GM15510 (cell line): ENCODE measurements around the gene ITGA4.

Experiments
- POLR2A ChIP-seq: IDR thresholded peaks from 3 replicates; pipeline ENCODE4 v1.6.1; 2011; ENCODE audit warnings: borderline replicate concordance; ENCODE audit not compliant: insufficient read length; ENCODE audit errors: extremely low read depth

The ITGA4 gene

DNA sequence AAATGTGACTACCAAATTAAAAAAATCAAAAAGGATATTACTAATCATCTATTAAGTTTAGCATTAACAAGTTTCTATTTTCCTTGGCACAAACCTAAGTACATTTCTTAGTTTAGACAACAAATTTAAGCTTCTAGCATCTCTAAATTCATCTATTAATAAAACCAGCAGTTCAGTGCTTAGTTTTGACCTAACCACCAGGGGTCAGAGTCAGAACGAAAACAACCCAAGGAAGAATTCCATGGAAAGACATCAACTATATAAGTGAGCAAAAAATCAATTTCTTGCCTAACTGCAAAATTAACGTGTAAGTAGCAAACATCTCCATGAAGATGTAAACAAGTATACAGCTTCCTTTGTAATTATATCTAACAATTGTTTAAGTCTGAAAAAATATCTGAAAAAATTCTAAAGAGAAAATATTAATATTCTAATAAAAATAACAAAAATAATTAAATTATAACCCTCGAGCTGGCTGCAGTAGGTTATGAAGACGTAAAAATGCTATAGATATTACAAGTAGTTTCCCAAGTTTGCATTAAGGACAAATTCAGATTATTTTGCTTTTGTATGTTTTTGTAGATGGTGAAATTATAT is 116.1 kb downstream of the ITGA4 start:
- TF ChIP-seq POLR2A: no peak

DNA sequence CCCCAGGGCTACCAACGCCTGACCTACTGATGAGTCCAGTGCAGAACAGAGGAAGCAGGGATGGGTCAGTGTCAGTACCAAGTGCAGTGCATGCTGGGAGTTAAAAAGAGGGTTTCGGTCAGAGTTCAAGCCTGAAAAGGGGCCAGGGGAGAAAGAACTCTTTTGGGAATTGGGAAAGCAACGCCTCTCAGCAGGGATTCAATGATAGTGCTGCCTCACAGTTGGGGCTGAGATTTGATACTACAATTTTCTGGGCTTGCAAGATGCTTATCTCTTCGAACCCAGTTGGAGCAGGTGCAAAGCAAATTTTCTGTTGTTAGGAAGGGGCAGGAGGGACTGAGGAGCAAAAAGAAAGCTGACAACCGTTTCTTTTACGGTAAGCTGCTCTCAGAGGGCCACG is 117.1 kb downstream of the ITGA4 start:
- no peak for TF ChIP-seq POLR2A

DNA sequence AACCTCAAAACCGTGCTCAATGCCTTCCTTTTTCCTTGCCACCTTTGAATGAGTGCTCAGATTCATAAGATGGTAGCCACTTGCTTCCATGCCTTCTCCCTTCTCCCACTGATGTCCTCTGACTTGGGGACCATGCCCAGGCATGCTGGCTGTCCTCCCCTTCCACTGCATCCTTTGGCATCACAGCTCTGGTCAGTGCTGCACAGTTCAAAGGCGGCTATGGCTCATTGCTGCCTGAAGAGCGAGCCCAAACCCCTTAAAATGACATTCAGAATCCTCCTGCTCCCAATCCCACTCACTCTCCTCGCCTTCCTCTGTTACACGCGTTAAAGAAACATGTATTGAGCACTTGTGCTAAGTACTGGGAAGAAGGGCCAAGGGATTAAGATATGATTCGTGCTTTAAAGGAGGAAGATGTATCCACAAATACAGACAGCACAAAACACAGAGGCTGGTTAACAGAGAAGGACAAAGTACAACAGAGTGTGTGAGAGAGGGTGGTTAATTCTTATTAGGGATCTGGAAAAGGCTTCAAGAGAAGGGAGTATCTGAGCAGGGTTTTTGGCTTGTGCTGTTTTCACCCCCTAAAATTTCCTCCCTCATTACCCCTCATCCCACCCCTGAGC is 118.0 kb downstream of the ITGA4 start:
- no peak for TF ChIP-seq POLR2A

DNA sequence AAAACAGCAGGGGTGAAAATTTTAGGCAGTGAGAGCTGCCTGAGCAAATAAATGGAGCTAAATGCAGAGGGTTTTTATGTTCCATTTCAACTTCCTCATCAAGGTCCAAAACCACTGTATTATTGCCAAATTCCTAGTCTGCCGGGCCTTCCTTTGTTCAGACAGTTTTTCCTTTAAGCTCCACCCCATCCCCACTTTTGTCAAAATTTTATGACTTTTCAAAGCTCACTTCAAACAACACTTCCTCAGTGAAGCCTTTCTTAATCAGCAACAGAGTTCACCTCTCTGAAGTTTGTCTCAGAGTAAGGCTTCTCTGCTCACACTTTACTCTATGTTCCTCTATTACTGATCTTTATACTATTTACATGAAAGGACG is 118.5 kb downstream of the ITGA4 start:
- no peak for TF ChIP-seq POLR2A

DNA sequence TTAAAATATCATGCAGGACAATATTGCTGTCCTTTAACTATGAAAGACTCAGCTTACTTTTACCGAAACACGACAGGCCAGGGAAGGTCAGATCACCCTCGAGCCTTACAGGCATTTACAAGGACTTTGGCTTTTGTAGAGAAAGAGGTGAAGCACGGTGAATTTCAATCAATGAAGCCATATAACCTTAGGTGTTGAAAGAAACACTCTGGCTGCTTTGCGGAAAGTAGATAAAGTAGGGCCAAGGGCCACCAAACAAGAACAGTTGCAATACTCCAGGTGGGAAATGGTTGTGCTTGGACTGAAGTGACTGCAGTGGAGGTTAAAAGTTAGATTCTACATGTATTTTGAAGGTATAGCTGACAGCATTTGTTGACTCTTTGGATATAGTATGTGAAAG is 119.2 kb downstream of the ITGA4 start:
- TF ChIP-seq POLR2A: no peak

DNA sequence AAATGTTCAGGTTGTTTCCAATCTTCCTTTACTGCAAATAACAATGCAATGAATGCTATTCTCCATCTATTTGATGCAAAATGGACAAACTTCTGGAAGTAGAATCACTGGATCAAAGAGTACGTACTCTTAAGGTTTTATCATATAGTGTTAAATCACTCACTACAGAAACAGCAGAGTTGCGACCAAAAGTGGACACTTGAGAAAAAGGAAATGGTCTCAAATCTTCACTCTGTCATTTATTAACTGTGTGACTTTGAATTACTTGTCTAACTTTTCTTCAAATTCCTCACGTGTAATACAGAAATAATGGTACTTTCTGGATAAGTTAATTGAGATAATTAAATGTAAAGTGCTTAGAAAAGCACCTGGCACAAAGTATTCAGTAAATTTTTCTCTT is 121.6 kb downstream of the ITGA4 start:
- no peak for TF ChIP-seq POLR2A

DNA sequence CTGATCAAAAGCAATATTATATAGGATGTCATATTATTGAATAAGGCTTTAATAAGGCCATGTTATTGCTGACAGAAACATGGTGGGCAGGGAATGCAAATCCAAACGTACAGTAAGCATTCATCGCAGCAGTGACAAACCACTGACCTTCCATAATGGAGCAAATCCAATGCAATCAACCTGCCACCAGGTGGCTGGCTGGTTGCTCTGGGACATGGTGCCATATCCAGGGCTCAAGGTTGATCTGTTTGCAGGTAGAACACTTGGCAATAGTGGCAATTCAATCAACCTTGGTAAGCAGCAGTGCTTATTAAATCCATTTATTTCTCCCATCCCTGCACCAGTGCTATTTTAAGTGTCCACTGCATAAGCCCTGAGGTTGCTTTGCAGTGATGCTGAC is 124.3 kb downstream of the ITGA4 start:
- TF ChIP-seq POLR2A: no peak

DNA sequence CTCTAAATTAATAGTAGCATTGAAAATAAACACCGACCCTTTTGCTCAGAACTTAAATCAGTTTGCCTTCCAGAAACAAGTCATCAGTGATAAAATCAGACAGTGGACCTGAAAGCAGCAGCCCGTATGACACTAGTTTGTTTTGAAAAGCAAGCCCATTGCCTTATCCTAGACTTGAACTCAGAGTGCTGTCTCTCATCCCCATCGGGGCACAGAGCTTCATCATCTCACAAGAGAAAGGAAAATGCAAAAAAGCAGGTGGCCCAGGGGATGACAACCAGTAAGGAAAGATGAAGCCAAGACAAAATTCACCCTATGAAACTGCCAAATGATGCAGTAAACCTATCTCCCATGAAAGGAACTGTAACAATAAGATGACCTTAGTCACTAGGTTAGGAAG is 128.5 kb downstream of the ITGA4 start:
- TF ChIP-seq POLR2A: no peak
